MM.1S (cell line): Measurements from ENCODE around the gene ALKBH5.

Source experiments
- DNase-seq: peaks from one replicate; pipeline ENCODE4 v3.0.0-alpha.2; 2015
- H2AFZ ChIP-seq: fragments of 300-600 bp; sonication (generic); 2 replicates; pipeline ENCODE4 v1.6.0; 2016; ENCODE audit warnings: antibody characterized with exemption, low read length
- H3F3A ChIP-seq: fragments of 300-600 bp; sonication (generic); 2 replicates; pipeline ENCODE4 v1.6.1; 2016; ENCODE audit warnings: mild to moderate bottlenecking, antibody characterized with exemption, low read length, moderate library complexity, mixed read lengths; ENCODE audit not compliant: insufficient read depth
- H3K27ac ChIP-seq: fragments of 300-600 bp; sonication (generic); 2 replicates; pipeline ENCODE4 v1.5.1; 2016; ENCODE audit warnings: mild to moderate bottlenecking, low read length
- H3K27me3 ChIP-seq: fragments of 300-600 bp; sonication (generic); replicated peaks from 2 replicates; pipeline ENCODE4 v1.6.0; 2016; ENCODE audit warnings: low read length; ENCODE audit not compliant: insufficient read depth
- H3K36me3 ChIP-seq: fragments of 300-600 bp; sonication (generic); replicated peaks from 2 replicates; pipeline ENCODE4 v1.6.1; 2016; ENCODE audit warnings: mild to moderate bottlenecking, low read length, mixed read lengths; ENCODE audit not compliant: insufficient read depth
- H3K4me1 ChIP-seq: fragments of 300-600 bp; sonication (generic); 2 replicates; pipeline ENCODE4 v1.6.1; 2016; ENCODE audit warnings: low read length, mixed read lengths
- H3K4me2 ChIP-seq: fragments of 300-600 bp; sonication (generic); 2 replicates; pipeline ENCODE4 v1.6.0; 2016; ENCODE audit warnings: low read depth, low read length
- H3K4me3 ChIP-seq: fragments of 300-600 bp; sonication (generic); 2 replicates; pipeline ENCODE4 v1.5.1; 2016; ENCODE audit warnings: low read length, mixed read lengths
- H3K79me2 ChIP-seq: fragments of 300-600 bp; sonication (generic); 2 replicates; pipeline ENCODE4 v1.6.1; 2016; ENCODE audit warnings: mixed run types, low read length, mixed read lengths
- H3K9ac ChIP-seq: fragments of 300-600 bp; sonication (generic); 2 replicates; pipeline ENCODE4 v1.6.1; 2016; ENCODE audit warnings: low read length, mixed read lengths
- H3K9me2 ChIP-seq: fragments of 300-600 bp; sonication (generic); replicated peaks from 2 replicates; pipeline ENCODE4 v1.6.1; 2016; ENCODE audit warnings: mild to moderate bottlenecking, low read length, mixed read lengths; ENCODE audit not compliant: insufficient read depth
- H3K9me3 ChIP-seq: fragments of 300-600 bp; sonication (generic); replicated peaks from 2 replicates; pipeline ENCODE4 v1.6.1; 2016; ENCODE audit warnings: mild to moderate bottlenecking, low read length, mixed read lengths; ENCODE audit not compliant: insufficient read depth
- H4K20me1 ChIP-seq: fragments of 300-600 bp; sonication (generic); 2 replicates; pipeline ENCODE4 v1.6.1; 2016; ENCODE audit warnings: mild to moderate bottlenecking, low read length, moderate library complexity, mixed read lengths; ENCODE audit not compliant: insufficient read depth
- EZH2 ChIP-seq: fragments of 300-600 bp; sonication (generic); optimal IDR thresholded peaks from 2 replicates; pipeline ENCODE3; 2017; ENCODE audit warnings: low read depth, mild to moderate bottlenecking, antibody characterized with exemption, low read length, mixed read lengths
- EZH2phosphoT487 ChIP-seq: fragments of 300-600 bp; sonication (generic); IDR thresholded peaks from 2 replicates; pipeline ENCODE4 v1.6.1; 2018; ENCODE audit warnings: antibody characterized with exemption, low read length
- TF ChIP-seq, protein P1 (sequence below): fragments of 300-600 bp; sonication (generic); IDR thresholded peaks from 2 replicates; pipeline ENCODE4 v1.5.1; 2016; ENCODE audit warnings: antibody characterized with exemption, low read length, mixed read lengths

The ALKBH5 gene

DNA sequence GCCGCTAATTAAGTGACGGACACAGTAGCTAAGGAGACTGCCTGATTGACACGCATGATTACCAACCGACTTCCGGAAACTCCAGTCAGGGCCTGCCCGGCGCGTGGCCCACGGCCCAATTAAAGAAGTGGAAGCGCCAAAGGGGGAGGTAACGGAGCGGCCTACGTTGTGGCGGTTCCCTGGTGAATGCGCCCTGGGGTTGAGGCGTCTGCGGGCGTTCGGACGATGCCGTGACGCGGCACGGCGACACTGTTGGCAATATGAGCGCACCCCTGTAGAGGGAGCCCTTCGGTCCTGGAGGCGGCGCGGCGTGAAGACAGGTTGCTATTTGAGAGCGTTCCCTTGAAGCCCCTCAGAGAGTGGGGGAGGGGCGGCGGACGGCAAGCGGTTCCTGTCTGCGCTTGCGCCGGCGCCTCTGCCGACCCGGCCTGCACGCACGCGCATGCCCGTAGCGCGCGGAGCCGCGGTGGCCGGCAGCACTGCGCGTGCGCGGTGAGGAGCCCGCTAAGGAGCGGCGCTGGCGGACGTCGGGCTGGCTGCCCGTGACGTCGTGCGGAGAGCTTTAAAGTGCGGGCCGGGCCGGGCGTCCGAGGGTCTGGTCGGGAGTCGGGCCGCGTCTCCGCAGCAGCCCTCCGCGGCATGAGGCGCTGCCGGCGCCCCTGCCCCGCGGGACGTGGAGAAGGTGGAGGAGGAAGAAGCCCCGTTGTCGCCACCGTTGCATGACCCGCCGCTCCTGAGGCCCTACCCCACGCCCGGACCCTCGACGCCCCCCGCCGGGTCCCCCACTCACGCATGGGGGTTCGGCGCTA lies at the start of gene ALKBH5:
TSS of gene ALKBH5 (plus strand) at position 495 of the 809 bp plus-strand sequence. CDS start 416 bp downstream, outside the sequence.
- Histone ChIP-seq H3F3A (peaks cover 12% of the 10 kb centered on the region), H2AFZ (peak within 1 kb of the TSS; percentile 70), H3K79me2 (peaks cover 48% of the 10 kb centered on the region), H3K4me1 (peaks cover 29% of the 10 kb centered on the region; the same call in 1 of the 2 replicates), H3K36me3 (no peaks in the 10 kb centered on the region), H3K4me2 (peak within 1 kb of the TSS; percentile 90), H3K9ac (peak within 1 kb of the TSS; percentile 89), H4K20me1 (peaks cover 33% of the 10 kb centered on the region), H3K9me3 (no peaks in the 10 kb centered on the region), H3K4me3 (peak within 1 kb of the TSS; percentile 92), H3K27ac (peak within 1 kb of the TSS; percentile 95), H3K9me2 (no peaks in the 10 kb centered on the region), H3K27me3 (no peaks in the 10 kb centered on the region)
- DNase-seq: peak; percentile 100
- TF ChIP-seq, protein P1, sequence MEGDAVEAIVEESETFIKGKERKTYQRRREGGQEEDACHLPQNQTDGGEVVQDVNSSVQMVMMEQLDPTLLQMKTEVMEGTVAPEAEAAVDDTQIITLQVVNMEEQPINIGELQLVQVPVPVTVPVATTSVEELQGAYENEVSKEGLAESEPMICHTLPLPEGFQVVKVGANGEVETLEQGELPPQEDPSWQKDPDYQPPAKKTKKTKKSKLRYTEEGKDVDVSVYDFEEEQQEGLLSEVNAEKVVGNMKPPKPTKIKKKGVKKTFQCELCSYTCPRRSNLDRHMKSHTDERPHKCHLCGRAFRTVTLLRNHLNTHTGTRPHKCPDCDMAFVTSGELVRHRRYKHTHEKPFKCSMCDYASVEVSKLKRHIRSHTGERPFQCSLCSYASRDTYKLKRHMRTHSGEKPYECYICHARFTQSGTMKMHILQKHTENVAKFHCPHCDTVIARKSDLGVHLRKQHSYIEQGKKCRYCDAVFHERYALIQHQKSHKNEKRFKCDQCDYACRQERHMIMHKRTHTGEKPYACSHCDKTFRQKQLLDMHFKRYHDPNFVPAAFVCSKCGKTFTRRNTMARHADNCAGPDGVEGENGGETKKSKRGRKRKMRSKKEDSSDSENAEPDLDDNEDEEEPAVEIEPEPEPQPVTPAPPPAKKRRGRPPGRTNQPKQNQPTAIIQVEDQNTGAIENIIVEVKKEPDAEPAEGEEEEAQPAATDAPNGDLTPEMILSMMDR: 0 out of 2 replicates have a peak, but pooled peaks have one; percentile 10
- no peak for TF ChIP-seq EZH2
- no peak for TF ChIP-seq EZH2phosphoT487

DNA sequence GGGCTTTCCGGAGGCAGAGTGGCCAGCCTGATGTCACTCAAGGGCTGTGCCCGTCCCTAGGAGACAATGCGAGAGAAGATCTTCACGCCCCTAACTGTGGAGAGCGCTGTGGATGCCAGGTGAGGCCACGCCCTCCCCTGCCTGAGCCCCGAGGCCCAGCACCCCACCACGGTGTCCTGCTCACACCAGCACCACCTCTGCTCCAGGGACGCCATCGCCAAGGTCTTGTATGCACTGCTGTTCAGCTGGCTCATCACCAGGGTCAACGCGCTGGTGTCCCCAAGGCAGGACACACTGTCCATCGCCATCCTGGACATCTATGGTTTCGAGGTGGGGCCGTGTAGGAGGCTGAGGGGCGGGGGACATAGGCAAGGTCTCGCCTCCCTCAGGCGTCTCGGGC lies 47.3 kb upstream of the ALKBH5 start:
- H3K9me2 ChIP-seq: no peaks in the 10 kb centered on the region
- H4K20me1 ChIP-seq: no peaks in the 10 kb centered on the region
- no peak overlapping the region for H2AFZ ChIP-seq
- DNase-seq: no peak
- no peaks in the 10 kb centered on the region for H3K4me1 ChIP-seq
- no peak for TF ChIP-seq EZH2
- TF ChIP-seq EZH2phosphoT487: no peak
- no peaks in the 10 kb centered on the region for H3K9me3 ChIP-seq
- H3K4me3 ChIP-seq: no peak overlapping the region
- no peaks in the 10 kb centered on the region for H3K79me2 ChIP-seq
- H3K4me2 ChIP-seq: no peak overlapping the region
- H3K27me3 ChIP-seq: no peaks in the 10 kb centered on the region
- H3F3A ChIP-seq: no peaks in the 10 kb centered on the region
- no peak overlapping the region for H3K9ac ChIP-seq
- H3K27ac ChIP-seq: no peak overlapping the region
- H3K36me3 ChIP-seq: no peaks in the 10 kb centered on the region

DNA sequence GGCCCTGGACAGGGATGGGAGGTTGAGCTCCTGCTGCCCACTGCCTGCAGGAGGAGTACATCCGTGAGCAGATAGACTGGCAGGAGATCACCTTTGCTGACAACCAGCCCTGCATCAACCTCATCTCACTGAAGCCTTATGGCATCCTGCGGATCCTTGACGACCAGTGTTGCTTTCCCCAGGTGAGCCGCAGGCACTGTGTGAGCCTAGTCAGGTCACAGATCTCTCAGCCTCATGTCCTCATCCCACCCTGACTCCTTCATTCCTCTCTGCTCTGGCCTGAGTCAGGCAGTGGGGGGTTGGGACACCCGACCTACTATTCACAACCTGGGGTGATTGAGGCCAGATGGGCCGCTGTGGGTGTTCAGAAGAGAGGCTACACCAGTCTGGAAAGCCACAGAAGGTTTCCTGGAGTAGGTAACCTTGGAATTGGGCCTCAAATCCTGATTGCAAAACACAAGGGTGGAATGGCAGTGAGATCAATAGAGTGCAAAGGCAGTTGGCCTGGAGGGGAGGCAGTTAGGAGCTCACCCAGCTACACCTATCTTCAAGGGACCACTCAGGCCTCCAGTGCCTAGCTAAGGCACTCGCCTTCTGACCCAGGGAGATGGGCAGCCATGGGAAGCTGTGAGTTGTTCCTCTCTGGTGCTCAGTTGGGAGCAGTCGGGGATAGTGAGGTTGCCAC lies 45.4 kb upstream of the ALKBH5 start:
- H3K4me2 ChIP-seq: no peak overlapping the region
- no peak overlapping the region for H3K27ac ChIP-seq
- H3K9me2 ChIP-seq: no peaks in the 10 kb centered on the region
- H4K20me1 ChIP-seq: no peaks in the 10 kb centered on the region
- no peak overlapping the region for H3K9ac ChIP-seq
- DNase-seq: no peak
- no peak overlapping the region for H3K4me3 ChIP-seq
- no peaks in the 10 kb centered on the region for H3F3A ChIP-seq
- H3K9me3 ChIP-seq: no peaks in the 10 kb centered on the region
- no peaks in the 10 kb centered on the region for H3K36me3 ChIP-seq
- H3K27me3 ChIP-seq: no peaks in the 10 kb centered on the region
- TF ChIP-seq, protein P1: no peak
- TF ChIP-seq EZH2phosphoT487: no peak
- no peaks in the 10 kb centered on the region for H3K4me1 ChIP-seq
- no peak overlapping the region for H2AFZ ChIP-seq
- no peaks in the 10 kb centered on the region for H3K79me2 ChIP-seq
